Thyroid gland (tissue), 4 donors: Measurements from ENCODE around the gene SNRPA1. TPM values are rescaled to one million over a fixed set of nuclear protein-coding genes. Genes with fewer than 3 reads are reported as not detected.

Experiments
- DNase-seq, 2 donors: peaks; one replicate each; pipeline ENCODE4 v3.0.0-alpha.2; 2019
- H3K27ac ChIP-seq, 3 donors: fragments of 200-600 bp; sonication (generic); 1 replicate in 2 of 3; 2 replicates in 1 of 3; pipeline ENCODE4 v1.5.1; 2016 to 2019; ENCODE audit warnings: mild to moderate bottlenecking in 1 of 3, moderate library complexity in 1 of 3
- H3K27me3 ChIP-seq: fragments of 200-600 bp; sonication (generic); one replicate; pipeline ENCODE4 v1.5.1; 2019
- H3K36me3 ChIP-seq, 2 donors: fragments of 200-600 bp; sonication (generic); one replicate each; pipeline ENCODE4 v1.5.1; 2016 to 2019
- H3K4me1 ChIP-seq, 2 donors: fragments of 200-600 bp; sonication (generic); one replicate each; pipeline ENCODE4 v1.5.1; 2017 to 2019
- H3K4me3 ChIP-seq, 3 donors: fragments of 200-600 bp; sonication (generic); replicated peaks in 1 of 3; 1 replicate in 2 of 3; 2 replicates in 1 of 3; pipeline ENCODE4 v1.5.1; 2016; ENCODE audit warnings: mild to moderate bottlenecking in 1 of 3
- H3K9me3 ChIP-seq: fragments of 200-600 bp; sonication (generic); one replicate; pipeline ENCODE4 v1.5.1; 2017
- POLR2A ChIP-seq, 2 donors: fragments of 450-650 bp; IDR thresholded peaks; one replicate each; pipeline ENCODE4 v1.6.1; 2017; ENCODE audit warnings: antibody characterized with exemption in 2 of 2, mild to moderate bottlenecking in 2 of 2, moderate library complexity in 1 of 2
- WGBS, 2 donors: methylation state at CpG; one replicate each; pipeline ENCODE4 v1.1.5; 2017; 5-methylcytosine and 5-hydroxymethylcytosine counted together
- intact Hi-C: fragments of 100-400 bp; cut with DNase I; formaldehyde crosslinking; loops from one replicate; pipeline ENCODE4 v1.15.1; 2023
- total RNA-seq, 4 donors: library from RNA; depleted of rRNA; stranded (reverse); fragments of >200 nt; gene quantifications; one replicate each; pipeline ENCODE4 v1.2.3, GENCODE V29; 2016
- TF ChIP-seq, protein P1 (sequence below), 6 experiments: fragments of 200-600 bp in 3 of 6; fragments of 450-650 bp in 3 of 6; sonication (generic) in 3 of 6; IDR thresholded peaks; one replicate each; pipeline ENCODE4 v1.5.1; 2016 to 2019; ENCODE audit warnings: antibody characterized with exemption in 6 of 6, mild to moderate bottlenecking in 2 of 6, inconsistent platforms in 1 of 6, moderate library complexity in 1 of 6

Gene SNRPA1
- total RNA-seq, 4 donors from 2014 or later, result 34.8 to 111 (median 71.1) TPM

DNA sequence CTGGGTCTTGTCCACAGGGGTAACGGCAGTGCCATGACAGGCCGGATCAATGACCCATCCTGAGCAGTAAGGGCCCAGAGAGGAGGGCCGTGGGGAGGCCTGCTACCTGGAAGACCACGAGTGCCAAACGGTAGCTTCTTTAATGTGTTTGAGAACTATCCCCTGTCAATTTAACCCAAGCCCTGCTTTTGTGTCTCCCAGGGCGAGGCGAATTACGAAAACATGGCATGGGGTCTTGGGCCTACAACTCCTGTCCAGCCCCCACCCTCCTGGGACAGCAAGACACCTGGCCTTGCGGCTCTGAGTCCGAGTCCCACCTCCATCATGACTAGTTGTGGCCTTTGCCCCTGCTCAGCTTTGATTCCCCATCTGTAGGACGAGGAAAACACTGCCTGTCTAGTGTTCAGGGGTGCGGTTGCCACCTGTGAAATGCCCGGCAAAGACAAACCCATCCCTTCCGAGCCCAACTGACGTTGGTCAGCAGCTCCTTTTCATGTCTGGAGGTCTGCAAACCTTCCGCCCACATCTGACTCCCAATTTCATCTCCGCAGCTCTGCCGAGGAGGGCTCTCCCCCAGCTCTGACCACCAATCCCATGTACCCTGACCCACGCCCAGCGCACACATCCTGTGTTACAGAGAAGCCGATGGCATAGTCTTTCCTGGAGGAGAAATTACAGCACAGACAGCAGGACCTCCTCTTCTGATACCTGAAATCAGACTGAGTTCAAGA is 28.9 kb upstream of the SNRPA1 start:
- no peaks in the 10 kb centered on the region for H3K9me3 ChIP-seq
- intact Hi-C loops, result no loop called here
- no peaks in the 10 kb centered on the region for H3K36me3 ChIP-seq
- no peaks in the 10 kb centered on the region for H3K27me3 ChIP-seq
- TF ChIP-seq, protein P1, sequence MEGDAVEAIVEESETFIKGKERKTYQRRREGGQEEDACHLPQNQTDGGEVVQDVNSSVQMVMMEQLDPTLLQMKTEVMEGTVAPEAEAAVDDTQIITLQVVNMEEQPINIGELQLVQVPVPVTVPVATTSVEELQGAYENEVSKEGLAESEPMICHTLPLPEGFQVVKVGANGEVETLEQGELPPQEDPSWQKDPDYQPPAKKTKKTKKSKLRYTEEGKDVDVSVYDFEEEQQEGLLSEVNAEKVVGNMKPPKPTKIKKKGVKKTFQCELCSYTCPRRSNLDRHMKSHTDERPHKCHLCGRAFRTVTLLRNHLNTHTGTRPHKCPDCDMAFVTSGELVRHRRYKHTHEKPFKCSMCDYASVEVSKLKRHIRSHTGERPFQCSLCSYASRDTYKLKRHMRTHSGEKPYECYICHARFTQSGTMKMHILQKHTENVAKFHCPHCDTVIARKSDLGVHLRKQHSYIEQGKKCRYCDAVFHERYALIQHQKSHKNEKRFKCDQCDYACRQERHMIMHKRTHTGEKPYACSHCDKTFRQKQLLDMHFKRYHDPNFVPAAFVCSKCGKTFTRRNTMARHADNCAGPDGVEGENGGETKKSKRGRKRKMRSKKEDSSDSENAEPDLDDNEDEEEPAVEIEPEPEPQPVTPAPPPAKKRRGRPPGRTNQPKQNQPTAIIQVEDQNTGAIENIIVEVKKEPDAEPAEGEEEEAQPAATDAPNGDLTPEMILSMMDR (IDR thresholded peaks at IDR 0.05), result no peak
- TF ChIP-seq POLR2A (IDR thresholded peaks at IDR 0.05), result no peak
- WGBS, 2 donors, result 86 to 90% methylated on average over 20 to 21 of the region's 21 CpGs
- H3K4me3 ChIP-seq, result no peak overlapping the region
- DNase-seq, result no peak
- no peak overlapping the region for H3K27ac ChIP-seq
- H3K4me1 ChIP-seq, result no peaks in the 10 kb centered on the region

DNA sequence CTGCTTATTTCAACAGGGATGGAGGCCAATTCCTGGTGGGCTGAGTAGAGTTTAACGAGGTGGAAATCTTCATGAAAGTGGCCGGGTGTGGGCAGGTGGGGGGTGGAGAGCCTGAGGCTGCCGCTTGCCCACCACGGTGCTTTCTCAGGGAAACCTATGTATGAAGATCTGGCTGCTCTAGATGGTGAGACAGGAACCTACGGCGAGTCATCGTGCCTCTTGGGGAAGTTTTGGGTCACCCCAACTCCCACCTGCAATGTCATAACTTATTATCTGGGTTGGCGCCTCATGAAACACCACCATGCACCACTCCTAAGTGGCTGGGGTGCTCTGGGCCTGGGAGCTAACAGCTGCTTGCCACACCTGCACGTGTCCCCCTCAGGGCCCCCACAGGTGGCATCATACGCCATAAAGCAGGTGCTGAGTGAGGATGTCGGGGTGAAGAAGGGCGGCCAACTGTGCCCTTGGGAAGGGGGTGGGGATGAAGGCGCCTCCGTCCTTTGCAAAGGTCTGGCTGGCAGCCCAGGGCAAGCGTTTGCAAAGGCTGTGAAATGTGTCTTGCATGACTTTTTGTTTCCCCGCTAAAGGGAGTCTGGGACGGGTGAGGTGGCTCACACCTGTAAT is 27.9 kb upstream of the SNRPA1 start:
- Histone ChIP-seq H3K27ac (no peak overlapping the region), H3K4me3 (no peak overlapping the region), H3K9me3 (no peaks in the 10 kb centered on the region), H3K27me3 (no peaks in the 10 kb centered on the region), H3K4me1 (no peaks in the 10 kb centered on the region), H3K36me3 (no peaks in the 10 kb centered on the region)
- WGBS, 2 donors, result 87 to 91% methylated on average over 16 to 17 of the region's 17 CpGs
- no peak for DNase-seq
- no peak for TF ChIP-seq POLR2A (IDR thresholded peaks at IDR 0.05)
- TF ChIP-seq, protein P1 (IDR thresholded peaks at IDR 0.05), result no peak
- intact Hi-C loops, result no loop called here

DNA sequence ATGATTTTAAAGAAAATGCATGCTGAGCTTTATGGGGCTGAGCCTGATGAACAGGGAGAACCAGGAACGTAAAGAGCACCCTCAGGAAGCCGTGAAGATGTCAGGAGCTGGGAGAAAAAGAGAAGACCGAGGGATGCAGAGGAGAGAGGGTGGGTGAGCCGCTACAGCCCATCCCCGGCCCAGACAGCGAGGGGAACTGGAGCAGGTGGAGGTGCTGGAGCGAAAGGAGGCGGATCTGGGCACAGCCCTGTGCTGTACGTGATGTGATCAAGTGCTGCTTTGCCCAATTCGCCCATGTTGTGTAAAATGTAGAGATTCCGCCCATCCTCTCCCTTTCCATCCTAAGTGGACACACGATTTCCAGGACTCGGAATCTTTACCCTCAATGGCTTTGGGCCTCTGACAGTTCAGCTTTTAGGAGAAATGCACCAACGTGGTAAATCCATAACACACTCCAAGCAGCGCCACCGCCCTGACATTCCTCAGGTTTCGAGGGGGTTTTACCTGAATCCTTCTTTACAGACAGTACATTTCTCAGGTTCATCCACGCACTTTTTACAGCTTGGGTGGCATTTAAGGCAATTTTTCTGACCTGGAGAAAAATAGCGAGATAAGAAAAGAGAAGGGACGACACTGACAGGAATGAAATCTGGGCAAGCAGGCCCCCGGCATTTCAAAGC is 27.1 kb upstream of the SNRPA1 start:
- DNase-seq, result no peak
- no peak overlapping the region for H3K27ac ChIP-seq
- 87% methylated on average over 21 of the region's 21 CpGs for WGBS, 2 donors
- H3K9me3 ChIP-seq, result no peaks in the 10 kb centered on the region
- TF ChIP-seq POLR2A (IDR thresholded peaks at IDR 0.05), result no peak
- TF ChIP-seq, protein P1 (IDR thresholded peaks at IDR 0.05), result no peak
- H3K36me3 ChIP-seq, result no peaks in the 10 kb centered on the region
- H3K27me3 ChIP-seq, result no peaks in the 10 kb centered on the region
- H3K4me1 ChIP-seq, result no peaks in the 10 kb centered on the region
- H3K4me3 ChIP-seq, result no peak overlapping the region
- intact Hi-C loops, result no loop called here

DNA sequence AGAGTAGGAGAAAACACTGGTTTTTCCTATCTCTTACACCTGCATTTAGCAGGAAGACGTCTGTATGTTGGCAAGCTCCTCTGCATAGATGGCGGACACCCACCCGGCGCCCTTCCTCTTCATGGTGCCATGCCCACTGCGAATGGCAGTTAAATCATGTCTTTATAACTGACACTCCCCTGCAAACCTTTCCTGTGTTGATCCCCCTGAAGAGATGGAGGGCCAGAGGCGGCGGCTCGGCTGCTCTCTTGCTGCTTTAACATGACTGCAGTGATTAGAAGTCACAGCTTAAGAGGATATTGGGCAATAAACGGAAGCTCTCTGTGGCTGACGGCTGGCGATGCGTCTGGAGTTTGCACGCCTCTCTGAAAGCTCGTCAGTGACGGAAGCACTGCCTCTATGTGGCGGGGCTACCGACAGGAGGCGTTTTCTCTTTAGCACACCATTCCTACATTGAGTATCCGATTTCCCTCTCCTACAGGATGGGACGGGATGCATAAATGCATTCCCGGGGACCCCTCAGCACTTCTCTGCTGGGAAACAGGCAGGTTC is 25.5 kb upstream of the SNRPA1 start:
- Histone ChIP-seq H3K4me3 (no peak overlapping the region), H3K27me3 (no peaks in the 10 kb centered on the region), H3K36me3 (no peaks in the 10 kb centered on the region), H3K4me1 (no peaks in the 10 kb centered on the region), H3K27ac (no peak overlapping the region), H3K9me3 (no peaks in the 10 kb centered on the region)
- TF ChIP-seq POLR2A (IDR thresholded peaks at IDR 0.05), result no peak
- TF ChIP-seq, protein P1 (IDR thresholded peaks at IDR 0.05), result peak in 1 of 6 experiments; percentile 17
- DNase-seq, result peak; percentile 14 to 20
- intact Hi-C loops, result no loop called here
- WGBS, 2 donors, result 48 to 49% methylated on average over 20 to 21 of the region's 21 CpGs
